DOHH2 (cell line): Measurements from ENCODE around the gene REST.

Experiments
- H3F3A ChIP-seq: fragments of 200-600 bp; sonication (generic), shearing (Covaris generic); 2 replicates; pipeline ENCODE4 v1.6.0; 2016; ENCODE audit warnings: antibody characterized with exemption, mild to moderate bottlenecking; ENCODE audit not compliant: control insufficient read depth, insufficient read depth
- H3K27ac ChIP-seq: fragments of 200-600 bp; sonication (generic); 2 replicates; pipeline ENCODE4 v1.5.1; 2014; ENCODE audit warnings: low read depth, mild to moderate bottlenecking, low read length, moderate library complexity
- H3K27me3 ChIP-seq: fragments of 200-600 bp; sonication (generic); 2 replicates; pipeline ENCODE4 v1.6.1; 2014; ENCODE audit warnings: mild to moderate bottlenecking, low read length, mixed read lengths; ENCODE audit not compliant: control insufficient read depth
- H3K36me3 ChIP-seq: fragments of 200-600 bp; sonication (generic); 2 replicates; pipeline ENCODE4 v1.6.1; 2014; ENCODE audit warnings: mild to moderate bottlenecking, low read length, moderate library complexity, mixed read lengths; ENCODE audit not compliant: control insufficient read depth
- H3K4me1 ChIP-seq: fragments of 200-600 bp; sonication (generic); 2 replicates; pipeline ENCODE4 v1.6.1; 2014; ENCODE audit warnings: mild to moderate bottlenecking, low read length, mixed read lengths; ENCODE audit not compliant: control insufficient read depth
- H3K4me2 ChIP-seq: fragments of 200-600 bp; sonication (generic); 2 replicates; pipeline ENCODE4 v1.6.0; 2014; ENCODE audit warnings: mild to moderate bottlenecking, low read length, moderate library complexity
- H3K4me3 ChIP-seq: fragments of 200-600 bp; sonication (generic); 2 replicates; pipeline ENCODE4 v1.5.1; 2014; ENCODE audit warnings: mild to moderate bottlenecking, low read length, mixed read lengths
- H3K79me2 ChIP-seq: fragments of 200-600 bp; sonication (generic); 2 replicates; pipeline ENCODE4 v1.6.1; 2014; ENCODE audit warnings: mild to moderate bottlenecking, low read length, mixed read lengths; ENCODE audit not compliant: control insufficient read depth
- H3K9me2 ChIP-seq: fragments of 200-600 bp; sonication (generic); replicated peaks from 2 replicates; pipeline ENCODE4 v1.6.1; 2014; ENCODE audit warnings: mild to moderate bottlenecking, low read length, mixed read lengths; ENCODE audit not compliant: control insufficient read depth
- H3K9me3 ChIP-seq: fragments of 200-600 bp; sonication (generic); 2 replicates; pipeline ENCODE4 v1.6.1; 2014; ENCODE audit warnings: antibody characterized with exemption, low read length, mixed read lengths; ENCODE audit not compliant: control insufficient read depth, insufficient read depth
- H4K20me1 ChIP-seq: fragments of 200-600 bp; sonication (generic); 2 replicates; pipeline ENCODE4 v1.6.0; 2014; ENCODE audit warnings: low read depth, mild to moderate bottlenecking, antibody characterized with exemption, low read length, moderate library complexity; ENCODE audit not compliant: control insufficient read depth, insufficient read depth
- EZH2phosphoT487 ChIP-seq: fragments of 200-600 bp; sonication (generic); IDR thresholded peaks from 2 replicates; pipeline ENCODE4 v1.6.1; 2017; ENCODE audit warnings: borderline replicate concordance, mild to moderate bottlenecking, antibody characterized with exemption, low read length, moderate library complexity, mixed read lengths
- TF ChIP-seq, protein P1 (sequence below): fragments of 200-600 bp; sonication (generic); IDR thresholded peaks from one replicate; pipeline ENCODE4 v1.5.1; 2014; ENCODE audit warnings: antibody characterized with exemption, mild to moderate bottlenecking, low read depth, low read length; ENCODE audit not compliant: poor library complexity, severe bottlenecking

The REST gene

DNA sequence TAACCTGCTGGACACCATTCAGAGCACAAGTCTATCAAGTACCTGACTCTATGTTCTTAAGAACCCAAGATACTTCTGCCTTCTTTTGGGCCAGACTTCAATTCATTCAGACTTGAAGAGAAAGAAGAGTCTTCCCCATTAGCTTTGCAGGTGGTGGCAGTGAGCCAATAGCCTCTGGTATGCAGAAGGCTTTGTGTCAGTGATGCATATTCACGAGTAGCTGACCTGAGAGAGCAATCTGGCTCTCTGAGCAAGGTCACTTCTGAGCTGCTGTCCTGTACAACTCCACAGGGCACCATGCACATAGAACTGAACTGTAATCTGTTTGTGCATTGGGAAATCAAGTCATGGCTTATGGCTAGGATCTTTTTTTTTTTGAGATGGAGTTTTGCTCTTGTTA is 46.3 kb upstream of the REST start:
- no peaks in the 10 kb centered on the region for H3K36me3 ChIP-seq
- no peaks in the 10 kb centered on the region for H4K20me1 ChIP-seq
- H3K9me2 ChIP-seq = no peaks in the 10 kb centered on the region
- H3K27me3 ChIP-seq = peaks cover 3% of the 10 kb centered on the region; the same call in 1 of the 2 replicates
- no peaks in the 10 kb centered on the region for H3K9me3 ChIP-seq
- no peaks in the 10 kb centered on the region for H3K79me2 ChIP-seq
- no peak overlapping the region for H3K4me3 ChIP-seq
- H3K27ac ChIP-seq = no peak overlapping the region
- no peak for TF ChIP-seq EZH2phosphoT487
- TF ChIP-seq, protein P1, sequence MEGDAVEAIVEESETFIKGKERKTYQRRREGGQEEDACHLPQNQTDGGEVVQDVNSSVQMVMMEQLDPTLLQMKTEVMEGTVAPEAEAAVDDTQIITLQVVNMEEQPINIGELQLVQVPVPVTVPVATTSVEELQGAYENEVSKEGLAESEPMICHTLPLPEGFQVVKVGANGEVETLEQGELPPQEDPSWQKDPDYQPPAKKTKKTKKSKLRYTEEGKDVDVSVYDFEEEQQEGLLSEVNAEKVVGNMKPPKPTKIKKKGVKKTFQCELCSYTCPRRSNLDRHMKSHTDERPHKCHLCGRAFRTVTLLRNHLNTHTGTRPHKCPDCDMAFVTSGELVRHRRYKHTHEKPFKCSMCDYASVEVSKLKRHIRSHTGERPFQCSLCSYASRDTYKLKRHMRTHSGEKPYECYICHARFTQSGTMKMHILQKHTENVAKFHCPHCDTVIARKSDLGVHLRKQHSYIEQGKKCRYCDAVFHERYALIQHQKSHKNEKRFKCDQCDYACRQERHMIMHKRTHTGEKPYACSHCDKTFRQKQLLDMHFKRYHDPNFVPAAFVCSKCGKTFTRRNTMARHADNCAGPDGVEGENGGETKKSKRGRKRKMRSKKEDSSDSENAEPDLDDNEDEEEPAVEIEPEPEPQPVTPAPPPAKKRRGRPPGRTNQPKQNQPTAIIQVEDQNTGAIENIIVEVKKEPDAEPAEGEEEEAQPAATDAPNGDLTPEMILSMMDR = no peak
- no peak overlapping the region for H3K4me2 ChIP-seq
- peaks cover 12% of the 10 kb centered on the region for H3K4me1 ChIP-seq
- H3F3A ChIP-seq = no peaks in the 10 kb centered on the region

DNA sequence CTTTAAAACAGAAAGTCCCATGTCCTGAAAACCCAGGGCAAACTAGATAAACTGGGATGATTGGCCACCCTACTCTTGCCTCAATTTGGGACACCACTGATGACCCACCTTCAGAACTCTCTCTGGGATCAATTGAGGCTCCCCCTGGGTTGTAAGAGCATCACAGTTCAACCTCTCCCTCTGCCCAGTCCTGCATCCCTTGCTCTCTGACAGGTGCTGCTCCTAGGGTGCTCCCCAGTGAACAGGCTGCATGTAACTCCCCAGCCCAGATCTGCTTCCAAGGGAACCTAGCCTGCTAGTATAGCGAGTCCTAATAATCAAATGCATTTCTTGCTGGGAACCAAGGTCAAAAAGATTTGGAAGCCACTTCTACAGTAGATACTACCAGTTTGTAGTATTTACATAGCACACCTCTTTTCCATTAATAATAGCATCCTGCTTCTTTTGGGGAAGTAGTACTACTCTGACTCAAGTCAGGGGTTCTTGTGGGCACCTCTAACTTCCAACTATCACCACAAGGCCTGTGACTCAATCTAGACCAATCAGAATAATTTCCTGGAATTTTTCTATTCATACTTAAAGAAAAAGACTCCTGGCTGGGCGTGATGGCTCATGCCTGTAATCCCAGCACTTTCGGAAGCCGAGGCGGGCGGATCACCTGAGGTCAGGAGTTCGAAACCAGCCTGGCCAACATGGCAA is 44.1 kb upstream of the REST start:
- H3K27me3 ChIP-seq = no peaks in the 10 kb centered on the region
- H3K79me2 ChIP-seq = no peaks in the 10 kb centered on the region
- TF ChIP-seq, protein P1 = no peak
- no peak for TF ChIP-seq EZH2phosphoT487
- H3K4me2 ChIP-seq = no peak overlapping the region
- H3F3A ChIP-seq = no peaks in the 10 kb centered on the region
- H3K4me3 ChIP-seq = no peak overlapping the region
- H3K9me3 ChIP-seq = no peaks in the 10 kb centered on the region
- H3K4me1 ChIP-seq = peaks cover 12% of the 10 kb centered on the region
- no peak overlapping the region for H3K27ac ChIP-seq
- no peaks in the 10 kb centered on the region for H3K36me3 ChIP-seq
- no peaks in the 10 kb centered on the region for H3K9me2 ChIP-seq
- no peaks in the 10 kb centered on the region for H4K20me1 ChIP-seq

DNA sequence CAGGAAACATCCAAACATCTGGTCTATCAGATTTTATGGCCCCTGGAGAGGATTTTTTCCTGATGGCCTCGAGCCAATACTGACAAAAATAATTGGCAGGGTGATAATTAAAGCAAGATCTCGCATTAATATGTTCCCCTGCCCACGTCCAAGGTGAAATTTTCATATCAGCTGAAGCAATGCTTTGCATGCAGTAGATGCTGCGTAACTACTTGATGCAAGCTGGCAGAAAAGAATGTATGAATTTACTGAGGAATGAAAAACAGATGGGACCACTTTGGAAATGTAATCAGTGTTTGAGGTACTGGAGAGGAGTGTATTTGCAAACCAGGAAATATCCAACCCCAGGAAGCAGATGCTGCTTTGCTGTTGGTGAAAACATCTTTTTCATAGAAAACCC is 36.8 kb upstream of the REST start:
- H3K4me3 ChIP-seq = no peak overlapping the region
- H4K20me1 ChIP-seq = no peaks in the 10 kb centered on the region
- H3K79me2 ChIP-seq = no peaks in the 10 kb centered on the region
- no peaks in the 10 kb centered on the region for H3K9me2 ChIP-seq
- no peaks in the 10 kb centered on the region for H3K9me3 ChIP-seq
- H3K36me3 ChIP-seq = no peaks in the 10 kb centered on the region
- no peak overlapping the region for H3K27ac ChIP-seq
- no peaks in the 10 kb centered on the region for H3K27me3 ChIP-seq
- H3F3A ChIP-seq = 0 out of 2 replicates have a peak, but pooled peaks cover 3% of the 10 kb centered on the region
- peaks cover 18% of the 10 kb centered on the region for H3K4me1 ChIP-seq
- H3K4me2 ChIP-seq = peak overlapping the region; percentile 25; the same call in 1 of the 2 replicates
- TF ChIP-seq, protein P1 = no peak
- no peak for TF ChIP-seq EZH2phosphoT487
